Measurements from ENCODE around the gene NIPBL. TPM values are rescaled to one million over a fixed set of nuclear protein-coding genes. Genes with fewer than 3 reads are reported as not detected.
A peak's percentile ranks its signal among the peaks of the same experiment; 100 is the strongest.
"Not testable (repeated sequence)": the region's sequence is repeated elsewhere in the genome, so short reads cannot be mapped to it uniquely, and the experiment has no call there.

NIPBL gene
- total and polyA plus RNA-seq, 7 experiments from 2014 or later, result 28.2 to 123 (median 110) TPM

GRCh38 chr5:36887532-36887931 lies 11.0 kb downstream of the NIPBL start:
- H3K27ac ChIP-seq (ENCODE audit: low read depth, low read length), result no peak overlapping the region
- ATAC-seq (no peak), DNase-seq (no peak)
- H3K36me3 ChIP-seq (ENCODE audit: control insufficient read depth in 2 of 3, insufficient read depth in 3 of 3, low read length in 3 of 3), result peaks cover 0 to 10% (median 0%) of the 10 kb centered on the region in 3 experiments
- H3K9me3 ChIP-seq (ENCODE audit: control insufficient read depth in 2 of 3, low read length in 3 of 3), result no peaks in the 10 kb centered on the region
- ChIA-PET POLR2A (no interaction called here), CTCF (no interaction called here)
- Mint-ChIP-seq H3K4me1 (peaks cover 36 to 81% (median 67%) of the 10 kb centered on the region in 7 donors), H3K27me3 (no peaks in the 10 kb centered on the region), H3K9me3 (peaks cover 0 to 11% (median 0%) of the 10 kb centered on the region in 11 donors), H3K4me3 (peak overlapping the region in 9 of 10 donors; percentile 9 to 74 (median 55)), H3K36me3 (peaks cover 9 to 37% (median 22%) of the 10 kb centered on the region in 5 donors), H3K27ac (peak overlapping the region in 7 of 9 donors; percentile 0 to 70 (median 22))
- peaks cover 28 to 35% of the 10 kb centered on the region in 2 donors for H3K4me1 ChIP-seq (ENCODE audit: control insufficient read depth in 2 of 2, insufficient read depth in 2 of 2, low read length in 2 of 2)
- no peaks in the 10 kb centered on the region for H3K27me3 ChIP-seq (ENCODE audit: control insufficient read depth in 2 of 2, insufficient read depth in 2 of 2, low read length in 2 of 2)
- intact Hi-C loops (cut with micrococcal nuclease), result loop anchor here in 1 of 2 donors (1.0 to 2.0 kb wide), 2 partner anchors 11 to 15 kb away; partner anchors contain the start of gene NIPBL
- H3K4me3 ChIP-seq (ENCODE audit: low read length), result no peak overlapping the region

DNA sequence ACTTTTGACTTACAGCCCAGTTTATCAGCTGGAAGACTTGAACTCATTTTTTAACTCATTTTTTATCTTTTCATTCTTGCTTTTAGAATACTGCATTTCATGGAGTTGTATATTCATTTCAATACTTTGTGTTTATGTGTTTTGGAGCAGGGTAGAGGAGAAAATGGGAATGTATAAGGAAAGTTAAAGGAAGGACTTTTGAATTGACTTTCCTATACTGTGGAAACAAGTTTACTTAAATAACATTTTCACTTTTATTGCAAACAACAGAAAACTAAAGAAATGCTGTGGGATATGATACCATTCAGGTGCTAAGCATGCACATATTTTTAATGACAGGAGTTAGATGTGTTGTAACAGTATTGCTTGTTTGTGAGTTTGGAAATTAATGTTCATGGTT lies 11.7 kb downstream of the NIPBL start:
- Mint-ChIP-seq H3K36me3 (peaks cover 9 to 37% (median 22%) of the 10 kb centered on the region in 5 donors), H3K4me1 (peaks cover 36 to 79% (median 68%) of the 10 kb centered on the region in 7 donors), H3K27me3 (no peaks in the 10 kb centered on the region), H3K9me3 (peaks cover 0 to 11% (median 0%) of the 10 kb centered on the region in 11 donors), H3K4me3 (peak overlapping the region in 6 of 10 donors; percentile 16 to 61 (median 49)), H3K27ac (peak overlapping the region in 2 of 9 donors; percentile 0 to 22)
- peaks cover 23 to 33% of the 10 kb centered on the region in 2 donors for H3K4me1 ChIP-seq (ENCODE audit: control insufficient read depth in 2 of 2, insufficient read depth in 2 of 2, low read length in 2 of 2)
- peaks cover 0 to 10% (median 0%) of the 10 kb centered on the region in 3 experiments for H3K36me3 ChIP-seq (ENCODE audit: control insufficient read depth in 2 of 3, insufficient read depth in 3 of 3, low read length in 3 of 3)
- H3K9me3 ChIP-seq (ENCODE audit: control insufficient read depth in 2 of 3, low read length in 3 of 3), result no peaks in the 10 kb centered on the region
- no peak for ATAC-seq
- intact Hi-C loops (cut with micrococcal nuclease), result no loop called here
- POLR2A ChIA-PET, result no interaction called here
- H3K4me3 ChIP-seq (ENCODE audit: low read length), result no peak overlapping the region
- DNase-seq, result no peak
- H3K27ac ChIP-seq (ENCODE audit: low read depth, low read length), result no peak overlapping the region
- CTCF ChIA-PET, result no interaction called here
- no peaks in the 10 kb centered on the region for H3K27me3 ChIP-seq (ENCODE audit: control insufficient read depth in 2 of 2, insufficient read depth in 2 of 2, low read length in 2 of 2)

DNA sequence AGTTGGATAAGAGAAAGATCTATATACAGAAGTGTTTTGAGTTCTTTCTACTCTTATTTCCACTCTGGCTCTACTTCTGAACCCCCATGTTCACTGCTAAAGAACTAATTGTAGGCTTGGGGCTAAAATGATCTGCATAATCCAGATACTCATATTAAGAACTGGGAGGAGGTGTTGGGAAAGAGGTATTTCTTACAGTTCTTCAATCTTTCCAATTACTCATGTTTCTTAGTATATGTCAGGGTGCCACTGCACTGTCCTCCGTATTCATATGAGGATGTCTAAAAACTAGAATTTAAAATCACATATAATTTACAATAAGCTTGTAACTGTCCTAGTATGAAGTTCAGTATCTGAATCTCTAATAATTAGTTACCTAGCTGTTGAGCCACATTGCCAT lies 12.7 kb downstream of the NIPBL start:
- ChIA-PET POLR2A (no interaction called here), CTCF (no interaction called here)
- H3K4me3 Mint-ChIP-seq, result peak overlapping the region in 4 of 10 donors; percentile 7 to 48 (median 12)
- Histone ChIP-seq H3K9me3 (ENCODE audit: control insufficient read depth in 2 of 3, low read length in 3 of 3) (no peaks in the 10 kb centered on the region), H3K27ac (ENCODE audit: low read depth, low read length) (no peak overlapping the region), H3K4me1 (ENCODE audit: control insufficient read depth in 2 of 2, insufficient read depth in 2 of 2, low read length in 2 of 2) (peaks cover 23 to 36% of the 10 kb centered on the region in 2 donors), H3K4me3 (ENCODE audit: low read length) (no peak overlapping the region), H3K36me3 (ENCODE audit: control insufficient read depth in 2 of 3, insufficient read depth in 3 of 3, low read length in 3 of 3) (peaks cover 0 to 10% (median 0%) of the 10 kb centered on the region in 3 experiments), H3K27me3 (ENCODE audit: control insufficient read depth in 2 of 2, insufficient read depth in 2 of 2, low read length in 2 of 2) (no peaks in the 10 kb centered on the region)
- DNase-seq (no peak), ATAC-seq (no peak)
- H3K27me3 Mint-ChIP-seq, result no peaks in the 10 kb centered on the region
- peak overlapping the region in 1 of 9 donors; percentile 22 for H3K27ac Mint-ChIP-seq
- H3K4me1 Mint-ChIP-seq, result peaks cover 37 to 79% (median 70%) of the 10 kb centered on the region in 7 donors
- peaks cover 9 to 41% (median 22%) of the 10 kb centered on the region in 5 donors for H3K36me3 Mint-ChIP-seq
- H3K9me3 Mint-ChIP-seq, result peaks cover 0 to 11% (median 0%) of the 10 kb centered on the region in 11 donors
- intact Hi-C loops (cut with micrococcal nuclease), result loop anchor here in 1 of 2 donors (1.0 kb wide), 1 partner anchor 8 kb away; no protein-coding TSS in a partner anchor

DNA sequence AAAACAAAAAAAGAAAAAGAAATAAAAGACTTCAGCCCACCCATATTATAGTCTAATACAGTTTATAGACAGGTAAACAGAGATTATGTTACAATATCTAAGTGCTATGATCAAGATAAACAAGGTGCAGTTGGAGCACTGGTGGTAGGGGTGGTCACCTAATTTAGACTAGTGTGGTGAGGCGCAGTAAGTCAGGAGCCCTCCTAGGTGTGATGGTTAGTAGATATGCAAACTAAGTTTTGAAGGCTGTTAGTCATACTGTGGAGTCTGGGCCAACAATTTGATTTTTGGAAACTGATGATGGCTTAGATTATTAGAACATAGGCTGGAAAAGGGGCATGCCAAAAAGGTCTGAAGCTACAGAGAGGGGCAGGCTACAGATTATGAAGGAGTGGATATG lies 14.7 kb downstream of the NIPBL start:
- ATAC-seq (no peak), DNase-seq (no peak)
- H3K36me3 Mint-ChIP-seq, result peaks cover 4 to 44% (median 20%) of the 10 kb centered on the region in 5 donors
- H3K27ac Mint-ChIP-seq, result peak overlapping the region in 1 of 9 donors; percentile 17
- Histone ChIP-seq H3K4me3 (ENCODE audit: low read length) (no peak overlapping the region), H3K27me3 (ENCODE audit: control insufficient read depth in 2 of 2, insufficient read depth in 2 of 2, low read length in 2 of 2) (no peaks in the 10 kb centered on the region), H3K4me1 (ENCODE audit: control insufficient read depth in 2 of 2, insufficient read depth in 2 of 2, low read length in 2 of 2) (peaks cover 28 to 30% of the 10 kb centered on the region in 2 donors), H3K36me3 (ENCODE audit: control insufficient read depth in 2 of 3, insufficient read depth in 3 of 3, low read length in 3 of 3) (no peaks in the 10 kb centered on the region), H3K27ac (ENCODE audit: low read depth, low read length) (no peak overlapping the region), H3K9me3 (ENCODE audit: control insufficient read depth in 2 of 3, low read length in 3 of 3) (no peaks in the 10 kb centered on the region)
- intact Hi-C loops (cut with micrococcal nuclease), result no loop called here
- H3K9me3 Mint-ChIP-seq, result peaks cover 0 to 11% (median 0%) of the 10 kb centered on the region in 11 donors
- ChIA-PET POLR2A (interaction anchor here (0.7 to 2.6 kb wide), 3 partner anchors 15 to 480 kb away, joined by 3 to 8 read pairs (median 3); partner anchors contain the start of genes NIPBL and NUP155), CTCF (no interaction called here)
- peak overlapping the region in 2 of 10 donors; percentile 1 to 27 for H3K4me3 Mint-ChIP-seq
- peaks cover 43 to 82% (median 72%) of the 10 kb centered on the region in 7 donors for H3K4me1 Mint-ChIP-seq
- H3K27me3 Mint-ChIP-seq, result no peaks in the 10 kb centered on the region

GRCh38 chr5:36892085-36892830 lies 15.7 kb downstream of the NIPBL start:
- H3K27ac ChIP-seq (ENCODE audit: low read depth, low read length); H3K27me3 ChIP-seq (ENCODE audit: control insufficient read depth in 2 of 2, insufficient read depth in 2 of 2, low read length in 2 of 2); H3K27me3 Mint-ChIP-seq; intact Hi-C loops (cut with micrococcal nuclease); H3K4me3 ChIP-seq (ENCODE audit: low read length); DNase-seq; ATAC-seq; CTCF ChIA-PET; H3K9me3 ChIP-seq (ENCODE audit: control insufficient read depth in 2 of 3, low read length in 3 of 3); H3K36me3 ChIP-seq (ENCODE audit: control insufficient read depth in 2 of 3, insufficient read depth in 3 of 3, low read length in 3 of 3): not testable (repeated sequence)
- Mint-ChIP-seq H3K4me1 (peaks cover 42 to 82% (median 71%) of the 10 kb centered on the region in 7 donors), H3K36me3 (peaks cover 4 to 43% (median 20%) of the 10 kb centered on the region in 5 donors), H3K9me3 (peaks cover 0 to 11% (median 0%) of the 10 kb centered on the region in 11 donors), H3K27ac (peak overlapping the region in 1 of 9 donors; percentile 17), H3K4me3 (peak overlapping the region in 1 of 10 donors; percentile 1)
- H3K4me1 ChIP-seq (ENCODE audit: control insufficient read depth in 2 of 2, insufficient read depth in 2 of 2, low read length in 2 of 2), result peaks cover 22 to 28% of the 10 kb centered on the region in 2 donors
- POLR2A ChIA-PET, result interaction anchor here (2.6 kb wide), 1 partner anchor 16 kb away, joined by 8 read pairs; the partner anchor contains the start of gene NIPBL

GRCh38 chr5:36894954-36895353 lies 18.4 kb downstream of the NIPBL start:
- POLR2A ChIA-PET, result interaction anchor here (0.8 kb wide), 1 partner anchor 19 kb away, joined by 6 read pairs; the partner anchor contains the start of gene NIPBL
- Histone ChIP-seq H3K27ac (ENCODE audit: low read depth, low read length) (no peak overlapping the region), H3K27me3 (ENCODE audit: control insufficient read depth in 2 of 2, insufficient read depth in 2 of 2, low read length in 2 of 2) (no peaks in the 10 kb centered on the region), H3K36me3 (ENCODE audit: control insufficient read depth in 2 of 3, insufficient read depth in 3 of 3, low read length in 3 of 3) (no peaks in the 10 kb centered on the region), H3K4me1 (ENCODE audit: control insufficient read depth in 2 of 2, insufficient read depth in 2 of 2, low read length in 2 of 2) (peaks cover 12 to 13% of the 10 kb centered on the region in 2 donors), H3K4me3 (ENCODE audit: low read length) (no peak overlapping the region), H3K9me3 (ENCODE audit: control insufficient read depth in 2 of 3, low read length in 3 of 3) (no peaks in the 10 kb centered on the region)
- no peak for ATAC-seq
- H3K27ac Mint-ChIP-seq, result peak overlapping the region in 2 of 9 donors; percentile 32 to 58
- CTCF ChIA-PET, result no interaction called here
- no peak for DNase-seq
- peaks cover 0 to 11% (median 1%) of the 10 kb centered on the region in 11 donors for H3K9me3 Mint-ChIP-seq
- intact Hi-C loops (cut with micrococcal nuclease), result loop anchor here in 1 of 2 donors (2.0 kb wide), 1 partner anchor 18 kb away; the partner anchor contains the start of gene NIPBL
- H3K4me1 Mint-ChIP-seq, result peaks cover 28 to 82% (median 71%) of the 10 kb centered on the region in 7 donors
- H3K27me3 Mint-ChIP-seq, result no peaks in the 10 kb centered on the region
- H3K4me3 Mint-ChIP-seq, result peak overlapping the region in 6 of 10 donors; percentile 5 to 61 (median 28)
- peaks cover 4 to 42% (median 14%) of the 10 kb centered on the region in 5 donors for H3K36me3 Mint-ChIP-seq

Measured in naive thymus-derived CD4-positive, alpha-beta T cell (primary cell).